Measurements from ENCODE around the gene RIPPLY3.

RIPPLY3 gene

DNA sequence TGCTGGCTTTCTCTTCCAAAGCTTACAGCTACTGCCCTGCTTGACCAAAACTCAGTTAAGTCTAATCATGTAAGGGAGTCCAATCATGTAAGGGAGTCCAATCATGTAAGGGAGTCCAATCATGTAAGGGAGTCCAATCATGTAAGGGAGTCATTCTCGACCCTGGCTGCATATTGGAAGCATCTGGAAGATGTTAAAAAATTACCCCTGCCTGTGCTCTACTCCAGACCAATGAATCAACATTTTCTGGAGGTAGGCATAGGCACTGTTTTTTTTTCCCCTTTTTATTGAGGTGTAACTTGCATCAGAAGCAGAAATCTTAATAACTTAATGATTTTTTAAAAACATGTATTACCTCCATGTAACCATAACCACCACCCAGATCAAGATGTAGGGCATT is 56.9 kb downstream of the RIPPLY3 start:
- H3K9ac ChIP-seq, result no peak overlapping the region
- H3K4me3 ChIP-seq (ENCODE audit: low read depth, low read length), result no peak overlapping the region
- H3K36me3 ChIP-seq (ENCODE audit: control insufficient read depth, insufficient read depth, low read length), result no peaks in the 10 kb centered on the region

DNA sequence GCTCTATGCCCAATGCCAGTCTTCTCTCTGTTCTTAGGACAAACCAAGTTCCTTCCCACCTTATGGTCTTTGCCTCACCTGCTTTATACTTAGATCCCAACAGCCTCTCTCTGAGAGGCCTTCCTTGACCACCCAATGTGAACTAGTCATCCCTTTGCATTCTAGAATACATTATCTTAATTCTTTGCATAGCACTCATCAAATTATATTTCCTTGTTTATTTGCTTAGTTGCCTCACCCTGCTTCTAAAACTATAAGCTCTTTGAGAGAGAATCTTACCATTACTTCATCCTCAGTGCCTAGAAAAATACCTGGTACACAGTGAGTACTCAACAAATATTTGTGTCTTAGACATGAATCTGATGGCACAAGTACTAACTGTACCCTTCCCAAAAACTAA is 58.3 kb downstream of the RIPPLY3 start:
- no peaks in the 10 kb centered on the region for H3K36me3 ChIP-seq (ENCODE audit: control insufficient read depth, insufficient read depth, low read length)
- TF ChIP-seq, protein P1, sequence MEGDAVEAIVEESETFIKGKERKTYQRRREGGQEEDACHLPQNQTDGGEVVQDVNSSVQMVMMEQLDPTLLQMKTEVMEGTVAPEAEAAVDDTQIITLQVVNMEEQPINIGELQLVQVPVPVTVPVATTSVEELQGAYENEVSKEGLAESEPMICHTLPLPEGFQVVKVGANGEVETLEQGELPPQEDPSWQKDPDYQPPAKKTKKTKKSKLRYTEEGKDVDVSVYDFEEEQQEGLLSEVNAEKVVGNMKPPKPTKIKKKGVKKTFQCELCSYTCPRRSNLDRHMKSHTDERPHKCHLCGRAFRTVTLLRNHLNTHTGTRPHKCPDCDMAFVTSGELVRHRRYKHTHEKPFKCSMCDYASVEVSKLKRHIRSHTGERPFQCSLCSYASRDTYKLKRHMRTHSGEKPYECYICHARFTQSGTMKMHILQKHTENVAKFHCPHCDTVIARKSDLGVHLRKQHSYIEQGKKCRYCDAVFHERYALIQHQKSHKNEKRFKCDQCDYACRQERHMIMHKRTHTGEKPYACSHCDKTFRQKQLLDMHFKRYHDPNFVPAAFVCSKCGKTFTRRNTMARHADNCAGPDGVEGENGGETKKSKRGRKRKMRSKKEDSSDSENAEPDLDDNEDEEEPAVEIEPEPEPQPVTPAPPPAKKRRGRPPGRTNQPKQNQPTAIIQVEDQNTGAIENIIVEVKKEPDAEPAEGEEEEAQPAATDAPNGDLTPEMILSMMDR (IDR thresholded peaks at IDR 0.05), result no peak
- no peaks in the 10 kb centered on the region for H3K9me3 ChIP-seq (ENCODE audit: control insufficient read depth, low read length)

More for the DNA sequence above, 56.9 kb downstream of the RIPPLY3 start:
- Histone ChIP-seq H3K27me3 (ENCODE audit: control insufficient read depth, insufficient read depth, low read length) (no peaks in the 10 kb centered on the region), H2AFZ (no peak overlapping the region), H3K4me2 (ENCODE audit: low read length) (no peak overlapping the region), H3K79me2 (no peaks in the 10 kb centered on the region), H3K4me1 (peaks cover 3% of the 10 kb centered on the region), H3K9me3 (ENCODE audit: control insufficient read depth, low read length) (no peaks in the 10 kb centered on the region), H3K27ac (no peak overlapping the region)
- TF ChIP-seq, protein P1 (IDR thresholded peaks at IDR 0.05), result no peak

DNA sequence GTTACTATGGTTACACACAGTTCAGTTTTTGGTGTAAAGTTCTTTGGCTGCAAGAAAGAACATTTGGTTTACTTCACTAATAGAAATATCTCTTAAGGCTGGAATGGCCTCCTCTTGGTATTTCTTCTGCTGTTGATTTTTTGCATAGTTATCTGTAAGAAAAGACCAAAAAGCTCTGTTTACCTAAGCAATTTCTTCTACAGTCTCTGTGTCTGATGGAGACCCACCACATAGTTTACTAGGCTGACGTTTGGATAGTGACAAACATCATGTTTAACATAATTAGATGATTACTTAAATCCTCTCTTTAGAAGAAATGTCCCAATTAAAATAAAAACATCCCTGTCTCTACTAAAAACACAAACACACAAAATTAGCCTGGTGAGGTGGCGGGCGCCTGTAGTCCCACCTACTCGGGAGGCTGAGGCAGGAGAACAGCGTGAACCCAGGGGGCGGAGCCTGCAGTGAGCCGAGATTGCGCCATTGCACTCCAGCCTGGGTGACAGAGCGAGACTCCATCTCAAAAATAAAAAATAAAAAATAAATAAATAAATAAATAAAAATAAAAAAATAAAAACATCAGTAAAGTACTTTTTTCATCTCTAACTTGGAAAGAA is 59.2 kb downstream of the RIPPLY3 start:
- H3K27ac ChIP-seq, result no peak overlapping the region
- no peak overlapping the region for H3K4me2 ChIP-seq (ENCODE audit: low read length)
- H3K79me2 ChIP-seq, result no peaks in the 10 kb centered on the region
- no peak overlapping the region for H2AFZ ChIP-seq
- H3K36me3 ChIP-seq (ENCODE audit: control insufficient read depth, insufficient read depth, low read length), result no peaks in the 10 kb centered on the region
- TF ChIP-seq, protein P1 (IDR thresholded peaks at IDR 0.05), result no peak
- H3K4me1 ChIP-seq, result peaks cover 3% of the 10 kb centered on the region
- H3K4me3 ChIP-seq (ENCODE audit: low read depth, low read length), result no peak overlapping the region
- no peaks in the 10 kb centered on the region for H3K27me3 ChIP-seq (ENCODE audit: control insufficient read depth, insufficient read depth, low read length)
- H3K9me3 ChIP-seq (ENCODE audit: control insufficient read depth, low read length), result no peaks in the 10 kb centered on the region
- no peak overlapping the region for H3K9ac ChIP-seq

More for the DNA sequence above, 58.3 kb downstream of the RIPPLY3 start:
- H3K9ac ChIP-seq, result no peak overlapping the region
- no peak overlapping the region for H3K4me2 ChIP-seq (ENCODE audit: low read length)
- no peaks in the 10 kb centered on the region for H3K79me2 ChIP-seq
- H3K4me1 ChIP-seq, result peaks cover 3% of the 10 kb centered on the region
- no peaks in the 10 kb centered on the region for H3K27me3 ChIP-seq (ENCODE audit: control insufficient read depth, insufficient read depth, low read length)
- H2AFZ ChIP-seq, result no peak overlapping the region
- H3K4me3 ChIP-seq (ENCODE audit: low read depth, low read length), result no peak overlapping the region
- no peak overlapping the region for H3K27ac ChIP-seq
